ENCODE data around the gene DCLK2.

Gene DCLK2

GRCh38 chr4:150211016-150211415 is 132.8 kb downstream of the DCLK2 start:
- Histone ChIP-seq H3K4me1 (ENCODE audit: insufficient read depth, low read length, severe bottlenecking) (no peaks in the 10 kb centered on the region), H4K20me1 (ENCODE audit: insufficient read depth, low read length) (no peaks in the 10 kb centered on the region), H3K4me3 (ENCODE audit: low read depth, low read length, poor library complexity, severe bottlenecking) (no peak overlapping the region), H3K79me2 (ENCODE audit: insufficient read depth, low read length) (no peaks in the 10 kb centered on the region), H3K9me2 (ENCODE audit: low read depth, low read length) (no peaks in the 10 kb centered on the region), H3K27me3 (ENCODE audit: insufficient read depth, low read length) (no peaks in the 10 kb centered on the region), H3F3A (ENCODE audit: insufficient read depth, low read length) (no peaks in the 10 kb centered on the region), H3K27ac (ENCODE audit: low read depth, low read length, poor library complexity, severe bottlenecking) (no peak overlapping the region), H3K9ac (ENCODE audit: low read length) (no peak overlapping the region), H3K9me3 (ENCODE audit: low read length) (no peaks in the 10 kb centered on the region), H2AFZ (ENCODE audit: low read length) (no peak overlapping the region), H3K4me2 (ENCODE audit: low read length) (no peak overlapping the region), H3K36me3 (ENCODE audit: insufficient read depth, low read length) (no peaks in the 10 kb centered on the region)
- TF ChIP-seq CTCF (IDR thresholded peaks at IDR 0.05; ENCODE audit: low read length) (no peak), EZH2 (IDR thresholded peaks at IDR 0.05; ENCODE audit: borderline replicate concordance, low read length) (no peak)

GRCh38 chr4:150211799-150212445 is 133.7 kb downstream of the DCLK2 start:
- no peaks in the 10 kb centered on the region for H3K9me3 ChIP-seq (ENCODE audit: low read length)
- H3K79me2 ChIP-seq (ENCODE audit: insufficient read depth, low read length): no peaks in the 10 kb centered on the region
- H3K4me2 ChIP-seq (ENCODE audit: low read length): no peak overlapping the region
- no peaks in the 10 kb centered on the region for H4K20me1 ChIP-seq (ENCODE audit: insufficient read depth, low read length)
- no peaks in the 10 kb centered on the region for H3K9me2 ChIP-seq (ENCODE audit: low read depth, low read length)
- no peaks in the 10 kb centered on the region for H3F3A ChIP-seq (ENCODE audit: insufficient read depth, low read length)
- H3K9ac ChIP-seq (ENCODE audit: low read length): no peak overlapping the region
- no peaks in the 10 kb centered on the region for H3K36me3 ChIP-seq (ENCODE audit: insufficient read depth, low read length)
- no peak for TF ChIP-seq EZH2 (IDR thresholded peaks at IDR 0.05; ENCODE audit: borderline replicate concordance, low read length)
- no peak for TF ChIP-seq CTCF (IDR thresholded peaks at IDR 0.05; ENCODE audit: low read length)
- no peak overlapping the region for H3K27ac ChIP-seq (ENCODE audit: low read depth, low read length, poor library complexity, severe bottlenecking)
- H3K4me1 ChIP-seq (ENCODE audit: insufficient read depth, low read length, severe bottlenecking): no peaks in the 10 kb centered on the region
- H3K27me3 ChIP-seq (ENCODE audit: insufficient read depth, low read length): no peaks in the 10 kb centered on the region
- no peak overlapping the region for H3K4me3 ChIP-seq (ENCODE audit: low read depth, low read length, poor library complexity, severe bottlenecking)
- H2AFZ ChIP-seq (ENCODE audit: low read length): no peak overlapping the region

DNA sequence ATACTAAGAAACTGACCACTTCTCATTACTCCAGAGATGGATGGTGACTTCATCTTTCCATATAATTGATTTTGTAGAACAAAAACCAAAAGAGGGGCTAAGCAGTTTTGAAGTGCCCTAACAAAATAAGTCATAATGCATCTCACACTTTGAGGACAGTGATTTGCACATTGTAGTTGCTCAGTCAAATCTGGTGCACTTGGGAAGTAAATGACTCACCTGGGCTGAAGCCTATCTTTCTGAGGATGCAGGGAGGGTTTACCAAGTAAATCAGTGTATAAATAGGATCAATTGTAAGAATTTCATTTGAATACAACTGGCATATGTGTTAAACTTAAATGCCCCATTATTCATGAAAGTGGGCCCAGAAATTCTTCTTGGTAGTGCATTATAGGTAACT is 134.2 kb downstream of the DCLK2 start:
- no peak overlapping the region for H3K27ac ChIP-seq (ENCODE audit: low read depth, low read length, poor library complexity, severe bottlenecking)
- H3K4me2 ChIP-seq (ENCODE audit: low read length): no peak overlapping the region
- no peaks in the 10 kb centered on the region for H3K4me1 ChIP-seq (ENCODE audit: insufficient read depth, low read length, severe bottlenecking)
- H2AFZ ChIP-seq (ENCODE audit: low read length): no peak overlapping the region
- no peaks in the 10 kb centered on the region for H3K9me2 ChIP-seq (ENCODE audit: low read depth, low read length)
- H3K36me3 ChIP-seq (ENCODE audit: insufficient read depth, low read length): no peaks in the 10 kb centered on the region
- no peaks in the 10 kb centered on the region for H3F3A ChIP-seq (ENCODE audit: insufficient read depth, low read length)
- no peak overlapping the region for H3K9ac ChIP-seq (ENCODE audit: low read length)
- no peaks in the 10 kb centered on the region for H3K9me3 ChIP-seq (ENCODE audit: low read length)
- TF ChIP-seq CTCF (IDR thresholded peaks at IDR 0.05; ENCODE audit: low read length) (no peak), EZH2 (IDR thresholded peaks at IDR 0.05; ENCODE audit: borderline replicate concordance, low read length) (no peak)
- H3K27me3 ChIP-seq (ENCODE audit: insufficient read depth, low read length): no peaks in the 10 kb centered on the region
- H4K20me1 ChIP-seq (ENCODE audit: insufficient read depth, low read length): no peaks in the 10 kb centered on the region
- no peak overlapping the region for H3K4me3 ChIP-seq (ENCODE audit: low read depth, low read length, poor library complexity, severe bottlenecking)
- H3K79me2 ChIP-seq (ENCODE audit: insufficient read depth, low read length): no peaks in the 10 kb centered on the region

All from OCI-LY1 (cell line).